ENCODE results near the gene RTTN.
"Not testable (repeated sequence)": the region's sequence is repeated elsewhere in the genome, so short reads cannot be mapped to it uniquely, and the experiment has no call there.

RTTN gene

GRCh38 chr18:70149616-70150301 is 55.7 kb downstream of the RTTN start:
- DNase-seq = no peak

- no peak for DNase-seq
Observed at GRCh38 chr18:70149156-70149555, 56.3 kb downstream of the RTTN start.

DNA sequence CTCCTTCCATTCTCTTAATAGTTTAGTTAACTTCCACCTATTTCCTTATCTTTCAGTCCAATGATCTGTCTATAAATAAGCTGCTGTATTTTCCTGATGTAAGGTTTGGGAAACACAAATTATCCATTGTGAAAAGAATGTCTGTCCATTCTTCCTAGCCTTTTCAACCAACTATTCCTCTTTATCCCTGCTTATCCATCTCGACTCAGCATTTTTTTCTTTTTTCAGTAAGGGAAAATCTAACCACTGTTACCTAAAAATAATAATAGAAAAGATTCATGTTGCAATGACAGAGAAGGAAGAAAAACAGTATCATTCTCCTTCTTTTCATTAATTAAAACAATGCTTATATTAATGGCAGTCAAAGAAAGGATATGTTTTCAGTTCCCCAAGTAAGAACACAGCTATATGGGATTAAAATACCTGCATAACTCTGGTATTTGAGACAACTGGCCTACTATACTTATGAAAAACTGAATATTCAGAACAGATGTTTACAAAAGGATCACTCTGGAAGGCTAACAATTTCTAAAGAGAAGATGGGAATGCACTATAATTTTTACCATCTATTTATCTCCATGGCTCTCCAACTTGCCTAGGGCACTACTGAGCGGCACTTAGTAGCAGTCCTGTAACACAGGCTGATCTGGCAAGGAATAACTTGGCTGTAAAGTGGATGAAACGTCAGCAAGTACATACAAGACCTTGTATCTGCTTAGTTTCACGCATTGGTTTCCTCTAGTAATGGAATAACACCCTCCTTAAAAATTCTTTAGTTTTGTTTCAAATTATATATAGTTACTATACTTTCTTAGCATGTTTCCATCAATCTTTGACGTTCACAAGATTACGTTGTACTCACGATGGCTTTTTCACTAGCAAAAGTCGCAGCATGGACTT is 57.2 kb downstream of the RTTN start:
- DNase-seq = no peak

- DNase-seq = no peak
Observed at GRCh38 chr18:70146174-70146573, 59.3 kb downstream of the RTTN start.

GRCh38 chr18:70142001-70142400 is 63.5 kb downstream of the RTTN start:
- DNase-seq = no peak

DNA sequence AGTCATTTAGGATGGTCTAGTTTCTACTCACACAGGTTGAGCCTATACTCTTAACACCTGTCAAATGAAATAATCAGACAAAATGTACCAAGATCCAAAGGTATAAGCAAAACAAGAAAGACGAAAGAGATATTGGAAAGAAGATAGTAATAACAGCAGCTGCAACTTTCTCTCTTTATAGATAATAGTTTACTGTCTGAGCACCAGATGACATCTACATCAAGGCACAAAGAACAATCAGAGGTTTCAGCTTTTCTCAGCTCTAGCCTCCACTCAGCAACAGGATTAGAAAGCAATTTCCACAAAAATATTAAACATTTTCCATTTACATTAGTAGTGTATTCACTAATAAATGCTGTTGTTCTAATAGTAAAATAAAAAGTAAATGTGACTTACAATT is 66.3 kb downstream of the RTTN start:
- no peak for DNase-seq

DNA sequence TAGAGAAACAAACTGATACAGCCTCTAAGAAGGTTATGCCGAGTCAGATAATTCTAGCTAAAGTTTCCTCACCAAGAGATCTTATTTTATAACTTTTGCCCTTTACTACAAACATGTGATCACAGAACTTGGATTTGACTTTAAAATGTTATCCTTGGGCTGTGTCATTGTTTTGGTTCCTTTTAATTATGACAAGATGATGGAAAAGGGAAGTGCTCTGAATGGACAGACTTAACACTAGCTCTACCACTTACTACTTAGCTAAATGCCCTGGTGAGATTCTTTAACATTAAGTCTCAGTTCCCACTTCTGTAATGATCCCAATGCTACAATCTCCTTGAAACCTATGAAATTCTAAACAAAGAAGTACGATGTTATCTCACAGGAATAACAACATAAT is 69.9 kb downstream of the RTTN start:
- no peak for DNase-seq

- DNase-seq = no peak
Observed at GRCh38 chr18:70132999-70133398, 72.5 kb downstream of the RTTN start.

GRCh38 chr18:70128271-70128670 is 77.2 kb downstream of the RTTN start:
- no peak for DNase-seq

- DNase-seq = no peak
Observed at GRCh38 chr18:70127359-70127758, 78.1 kb downstream of the RTTN start.

DNA sequence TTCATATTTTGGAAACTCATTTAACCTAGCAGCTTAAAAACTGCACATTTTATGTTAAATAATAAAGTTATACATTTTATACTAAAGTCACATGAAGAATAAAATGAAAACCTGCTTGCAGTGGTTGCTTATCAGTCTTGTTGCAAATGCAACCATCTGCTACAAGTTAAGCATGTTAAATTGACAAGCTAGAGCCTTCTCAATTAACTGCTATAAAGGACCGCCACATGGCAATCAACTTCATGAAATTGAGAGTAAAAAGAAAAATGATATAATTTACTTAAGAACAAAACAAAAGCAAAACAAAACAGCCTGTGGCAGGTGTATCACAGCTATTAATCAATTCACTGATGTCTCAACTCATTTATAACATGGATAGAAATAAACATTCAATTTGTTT is 78.7 kb downstream of the RTTN start:
- DNase-seq = no peak

- DNase-seq = no peak
Observed at GRCh38 chr18:70124139-70124538, 81.3 kb downstream of the RTTN start.

- DNase-seq = no peak
Observed at GRCh38 chr18:70121842-70122241, 83.6 kb downstream of the RTTN start.

DNA sequence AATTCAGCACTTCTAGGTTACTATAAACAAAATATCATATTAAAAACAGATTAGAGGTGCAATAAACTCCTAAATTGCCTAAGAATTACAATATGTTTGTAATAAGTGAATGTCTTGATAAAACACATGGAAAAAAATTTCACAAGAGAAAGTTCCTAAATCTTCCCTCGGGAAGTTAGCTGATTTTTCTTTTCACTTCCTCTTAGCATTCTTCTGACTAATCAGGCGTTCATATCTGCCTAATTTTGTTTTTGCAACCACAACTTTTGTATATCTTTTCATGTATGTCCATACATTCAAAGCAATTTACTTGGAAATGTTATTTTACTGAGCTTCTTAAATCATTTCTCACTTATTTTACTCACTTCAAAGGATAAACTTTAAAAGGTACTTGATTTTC is 88.5 kb downstream of the RTTN start:
- DNase-seq = no peak

- DNase-seq = no peak
Observed at GRCh38 chr18:70113511-70113910, 92.0 kb downstream of the RTTN start.

GRCh38 chr18:70110678-70111077 is 94.8 kb downstream of the RTTN start:
- no peak for DNase-seq

DNA sequence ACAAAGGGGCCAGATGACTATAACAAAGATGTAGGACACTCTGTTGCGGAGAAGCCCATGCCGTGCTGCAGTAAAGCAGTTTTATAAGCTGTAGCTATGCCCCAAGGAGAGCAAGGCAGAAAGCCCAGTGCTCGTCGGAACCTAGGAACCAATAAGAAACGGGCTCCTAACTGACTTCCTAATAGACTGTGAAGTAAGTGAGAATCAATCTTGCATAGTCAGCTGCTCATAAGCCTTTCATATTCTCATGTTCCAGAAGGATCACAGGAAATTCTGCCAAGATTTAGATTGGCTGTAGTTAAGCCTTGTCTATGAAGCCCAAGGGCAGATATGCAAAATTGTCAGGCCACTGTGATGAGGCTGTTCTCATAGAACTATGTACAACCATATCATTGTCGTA is 98.4 kb downstream of the RTTN start:
- no peak for DNase-seq

- DNase-seq = not testable (repeated sequence)
Observed at GRCh38 chr18:70102854-70103253, 102.6 kb downstream of the RTTN start.

DNA sequence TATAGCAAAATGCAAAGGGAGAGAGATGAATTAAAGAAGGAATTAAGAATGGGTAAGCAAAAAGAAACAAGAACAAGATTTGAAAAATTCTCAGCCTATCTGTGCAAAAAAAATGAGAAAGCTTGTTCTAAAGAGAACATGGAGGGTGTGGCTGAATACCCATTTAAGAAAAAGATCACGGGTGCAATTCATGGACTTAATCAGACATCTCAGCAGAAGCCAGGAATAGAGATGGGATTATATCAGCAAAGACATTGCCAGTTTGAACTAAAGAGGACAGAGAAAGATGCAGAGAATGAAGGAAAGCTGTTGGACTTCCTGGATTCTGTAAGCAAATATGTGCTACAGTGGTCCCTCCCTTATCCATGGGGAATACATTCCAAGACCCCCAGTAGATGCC is 115.6 kb downstream of the RTTN start:
- no peak for DNase-seq

GRCh38 chr18:70086085-70086484 is 119.4 kb downstream of the RTTN start:
- no peak for DNase-seq

DNA sequence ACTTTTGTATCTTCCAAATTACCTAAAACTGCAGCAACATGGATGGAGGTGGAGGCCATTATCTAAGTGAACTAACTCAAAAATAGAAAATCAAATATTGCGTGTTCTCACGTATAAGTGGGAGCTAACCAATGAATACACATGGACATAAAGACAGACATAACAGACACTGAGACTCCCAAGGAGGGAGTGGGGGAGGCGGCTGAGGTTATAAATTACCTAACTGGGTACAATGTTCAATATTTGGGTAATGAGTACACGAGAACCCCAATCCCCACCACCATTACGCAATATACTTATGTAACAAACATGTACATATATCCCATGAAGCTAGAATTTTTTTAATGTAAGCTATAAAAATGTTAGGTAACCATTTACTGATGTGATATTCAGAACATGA is 119.8 kb downstream of the RTTN start:
- no peak for DNase-seq

DNA sequence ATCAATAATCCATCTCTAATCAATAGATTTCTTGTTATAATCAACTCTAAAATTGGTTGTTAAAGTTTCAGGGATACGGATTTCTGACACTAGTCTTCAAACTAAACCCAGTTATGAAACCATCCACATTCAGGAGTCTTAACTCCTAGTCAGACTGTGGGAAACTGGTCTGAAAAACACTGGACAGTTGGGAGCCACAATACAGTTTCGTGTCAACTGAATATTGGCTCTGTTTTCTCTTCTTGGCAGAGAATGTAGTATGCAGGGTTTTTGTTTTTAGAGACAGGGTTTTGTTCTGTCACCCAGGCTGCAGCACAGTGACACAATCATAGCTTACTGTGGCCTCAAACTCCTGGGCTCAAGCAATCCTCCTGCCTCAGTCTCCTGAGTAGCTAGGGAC is 123.1 kb downstream of the RTTN start:
- DNase-seq = no peak

DNA sequence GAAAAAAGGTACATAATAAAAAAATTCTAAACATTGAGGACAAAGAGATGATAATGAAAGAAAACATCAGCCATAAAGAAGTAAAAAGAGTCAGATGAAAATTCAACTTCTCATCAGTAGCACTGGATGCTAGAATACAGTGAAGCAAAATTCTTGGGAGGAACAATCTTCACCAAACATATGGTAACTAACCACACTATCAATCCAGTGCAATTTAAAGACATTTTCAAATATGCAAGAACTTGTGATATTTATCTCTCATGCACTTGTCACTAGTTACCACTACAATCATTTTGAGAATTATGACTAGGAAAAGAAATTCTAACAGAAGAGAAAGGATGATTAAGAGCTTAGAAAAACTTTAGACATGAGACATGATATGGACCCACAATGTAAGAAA is 127.4 kb downstream of the RTTN start:
- DNase-seq = no peak

DNA sequence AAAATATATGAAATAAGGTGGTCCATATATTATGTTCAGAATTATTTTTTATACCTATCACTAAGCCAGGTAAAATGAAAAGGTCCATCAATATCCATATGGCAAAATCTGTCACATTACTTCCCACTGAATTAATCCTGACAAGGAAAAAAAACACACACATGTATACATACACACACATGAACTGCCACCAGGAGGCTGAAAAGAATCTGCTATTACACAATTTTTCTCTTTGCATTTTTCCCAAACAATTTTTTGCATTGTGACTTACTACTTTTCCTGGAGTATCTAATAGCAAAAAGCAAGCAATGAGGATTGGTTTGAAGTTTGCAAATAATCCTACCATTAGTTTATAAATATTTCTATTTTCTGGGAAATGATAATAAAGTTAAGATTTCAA is 129.6 kb downstream of the RTTN start:
- no peak for DNase-seq

GRCh38 chr18:70074116-70074515 is 131.4 kb downstream of the RTTN start:
- no peak for DNase-seq
